GM23338 (cell line): Measurements from ENCODE around the gene ITCH.

ENCODE experiments used
- CREB1 ChIP-seq: fragments of 250-450 bp; sonication (Bioruptor Pico); IDR thresholded peaks from 2 replicates; pipeline ENCODE4 v1.5.0; 2020; ENCODE audit warnings: low read depth, mild to moderate bottlenecking, moderate library complexity
- EZH2 ChIP-seq: fragments of 200-600 bp; sonication (generic); IDR thresholded peaks from one replicate; pipeline ENCODE4 v1.8.0; 2017; ENCODE audit warnings: antibody characterized with exemption, mild to moderate bottlenecking, low read depth; ENCODE audit not compliant: unreplicated experiment
- EZH2phosphoT487 ChIP-seq: fragments of 200-600 bp; sonication (generic); IDR thresholded peaks from one replicate; pipeline ENCODE4 v1.8.1; 2018; ENCODE audit warnings: antibody characterized with exemption; ENCODE audit not compliant: unreplicated experiment
- NANOG ChIP-seq: IDR thresholded peaks from 2 replicates; pipeline ENCODE4 v1.6.1; 2016; ENCODE audit warnings: antibody characterized with exemption, borderline replicate concordance
- POLR2AphosphoS5 ChIP-seq: IDR thresholded peaks from 2 replicates; pipeline ENCODE4 v1.6.1; 2016; ENCODE audit warnings: antibody characterized with exemption, low read depth
- STAT1 ChIP-seq: IDR thresholded peaks from one replicate; pipeline ENCODE4 v1.6.1; 2016; ENCODE audit warnings: antibody characterized with exemption; ENCODE audit not compliant: unreplicated experiment
- ZNF331 ChIP-seq: fragments of 250-450 bp; sonication (Bioruptor Pico); IDR thresholded peaks from 2 replicates; pipeline ENCODE4 v1.5.0; 2020; ENCODE audit warnings: low read depth, mild to moderate bottlenecking, moderate library complexity
- TF ChIP-seq, protein P1 (sequence below), 2 experiments: fragments of 200-600 bp in 1 of 2; sonication (generic) in 1 of 2; conservative IDR thresholded peaks; 2 replicates each; pipeline versions ENCODE4 v1.5.1 to v1.6.1; 2016 to 2017; ENCODE audit warnings: antibody characterized with exemption in 2 of 2, low read depth in 2 of 2, mild to moderate bottlenecking in 2 of 2, moderate library complexity in 1 of 2
- TF ChIP-seq, protein P2 (sequence below): IDR thresholded peaks from one replicate; pipeline ENCODE4 v1.6.1; 2018; ENCODE audit warnings: antibody characterized with exemption; ENCODE audit not compliant: unreplicated experiment
- TF ChIP-seq, protein P3 (sequence below): fragments of 250-450 bp; sonication (Bioruptor Pico); IDR thresholded peaks from 2 replicates; pipeline ENCODE4 v1.5.0; 2020; ENCODE audit warnings: mild to moderate bottlenecking, moderate library complexity

DNA sequence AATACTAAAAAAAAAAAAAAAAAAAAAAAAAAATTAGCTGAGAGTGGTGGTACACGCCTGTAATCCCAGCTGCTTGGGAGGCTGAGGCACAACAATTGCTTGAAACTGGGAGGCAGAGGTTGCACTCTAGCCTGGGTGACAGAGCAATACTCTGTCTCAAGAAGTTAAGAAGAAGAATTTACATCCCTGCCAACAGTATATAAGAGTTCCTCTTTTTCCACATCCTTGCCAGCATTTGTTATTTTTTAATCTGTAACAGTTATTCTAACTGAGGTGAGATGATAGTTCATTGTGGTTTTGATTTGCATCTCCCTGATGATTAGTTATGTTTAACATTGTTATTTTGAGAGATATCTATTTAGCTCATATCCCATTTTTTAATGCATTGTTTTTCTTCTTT lies 132.8 kb downstream of the ITCH start:
- TF ChIP-seq EZH2phosphoT487 (no peak), POLR2AphosphoS5 (no peak), EZH2 (no peak), CREB1 (no peak), NANOG (no peak), STAT1 (no peak), ZNF331 (no peak)
- TF ChIP-seq, protein P1, sequence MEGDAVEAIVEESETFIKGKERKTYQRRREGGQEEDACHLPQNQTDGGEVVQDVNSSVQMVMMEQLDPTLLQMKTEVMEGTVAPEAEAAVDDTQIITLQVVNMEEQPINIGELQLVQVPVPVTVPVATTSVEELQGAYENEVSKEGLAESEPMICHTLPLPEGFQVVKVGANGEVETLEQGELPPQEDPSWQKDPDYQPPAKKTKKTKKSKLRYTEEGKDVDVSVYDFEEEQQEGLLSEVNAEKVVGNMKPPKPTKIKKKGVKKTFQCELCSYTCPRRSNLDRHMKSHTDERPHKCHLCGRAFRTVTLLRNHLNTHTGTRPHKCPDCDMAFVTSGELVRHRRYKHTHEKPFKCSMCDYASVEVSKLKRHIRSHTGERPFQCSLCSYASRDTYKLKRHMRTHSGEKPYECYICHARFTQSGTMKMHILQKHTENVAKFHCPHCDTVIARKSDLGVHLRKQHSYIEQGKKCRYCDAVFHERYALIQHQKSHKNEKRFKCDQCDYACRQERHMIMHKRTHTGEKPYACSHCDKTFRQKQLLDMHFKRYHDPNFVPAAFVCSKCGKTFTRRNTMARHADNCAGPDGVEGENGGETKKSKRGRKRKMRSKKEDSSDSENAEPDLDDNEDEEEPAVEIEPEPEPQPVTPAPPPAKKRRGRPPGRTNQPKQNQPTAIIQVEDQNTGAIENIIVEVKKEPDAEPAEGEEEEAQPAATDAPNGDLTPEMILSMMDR (conservative IDR thresholded peaks at IDR 0.05; ENCODE audit: low read depth in 2 of 2), result no peak
- TF ChIP-seq, protein P2, sequence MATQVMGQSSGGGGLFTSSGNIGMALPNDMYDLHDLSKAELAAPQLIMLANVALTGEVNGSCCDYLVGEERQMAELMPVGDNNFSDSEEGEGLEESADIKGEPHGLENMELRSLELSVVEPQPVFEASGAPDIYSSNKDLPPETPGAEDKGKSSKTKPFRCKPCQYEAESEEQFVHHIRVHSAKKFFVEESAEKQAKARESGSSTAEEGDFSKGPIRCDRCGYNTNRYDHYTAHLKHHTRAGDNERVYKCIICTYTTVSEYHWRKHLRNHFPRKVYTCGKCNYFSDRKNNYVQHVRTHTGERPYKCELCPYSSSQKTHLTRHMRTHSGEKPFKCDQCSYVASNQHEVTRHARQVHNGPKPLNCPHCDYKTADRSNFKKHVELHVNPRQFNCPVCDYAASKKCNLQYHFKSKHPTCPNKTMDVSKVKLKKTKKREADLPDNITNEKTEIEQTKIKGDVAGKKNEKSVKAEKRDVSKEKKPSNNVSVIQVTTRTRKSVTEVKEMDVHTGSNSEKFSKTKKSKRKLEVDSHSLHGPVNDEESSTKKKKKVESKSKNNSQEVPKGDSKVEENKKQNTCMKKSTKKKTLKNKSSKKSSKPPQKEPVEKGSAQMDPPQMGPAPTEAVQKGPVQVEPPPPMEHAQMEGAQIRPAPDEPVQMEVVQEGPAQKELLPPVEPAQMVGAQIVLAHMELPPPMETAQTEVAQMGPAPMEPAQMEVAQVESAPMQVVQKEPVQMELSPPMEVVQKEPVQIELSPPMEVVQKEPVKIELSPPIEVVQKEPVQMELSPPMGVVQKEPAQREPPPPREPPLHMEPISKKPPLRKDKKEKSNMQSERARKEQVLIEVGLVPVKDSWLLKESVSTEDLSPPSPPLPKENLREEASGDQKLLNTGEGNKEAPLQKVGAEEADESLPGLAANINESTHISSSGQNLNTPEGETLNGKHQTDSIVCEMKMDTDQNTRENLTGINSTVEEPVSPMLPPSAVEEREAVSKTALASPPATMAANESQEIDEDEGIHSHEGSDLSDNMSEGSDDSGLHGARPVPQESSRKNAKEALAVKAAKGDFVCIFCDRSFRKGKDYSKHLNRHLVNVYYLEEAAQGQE, result no peak
- TF ChIP-seq, protein P3, sequence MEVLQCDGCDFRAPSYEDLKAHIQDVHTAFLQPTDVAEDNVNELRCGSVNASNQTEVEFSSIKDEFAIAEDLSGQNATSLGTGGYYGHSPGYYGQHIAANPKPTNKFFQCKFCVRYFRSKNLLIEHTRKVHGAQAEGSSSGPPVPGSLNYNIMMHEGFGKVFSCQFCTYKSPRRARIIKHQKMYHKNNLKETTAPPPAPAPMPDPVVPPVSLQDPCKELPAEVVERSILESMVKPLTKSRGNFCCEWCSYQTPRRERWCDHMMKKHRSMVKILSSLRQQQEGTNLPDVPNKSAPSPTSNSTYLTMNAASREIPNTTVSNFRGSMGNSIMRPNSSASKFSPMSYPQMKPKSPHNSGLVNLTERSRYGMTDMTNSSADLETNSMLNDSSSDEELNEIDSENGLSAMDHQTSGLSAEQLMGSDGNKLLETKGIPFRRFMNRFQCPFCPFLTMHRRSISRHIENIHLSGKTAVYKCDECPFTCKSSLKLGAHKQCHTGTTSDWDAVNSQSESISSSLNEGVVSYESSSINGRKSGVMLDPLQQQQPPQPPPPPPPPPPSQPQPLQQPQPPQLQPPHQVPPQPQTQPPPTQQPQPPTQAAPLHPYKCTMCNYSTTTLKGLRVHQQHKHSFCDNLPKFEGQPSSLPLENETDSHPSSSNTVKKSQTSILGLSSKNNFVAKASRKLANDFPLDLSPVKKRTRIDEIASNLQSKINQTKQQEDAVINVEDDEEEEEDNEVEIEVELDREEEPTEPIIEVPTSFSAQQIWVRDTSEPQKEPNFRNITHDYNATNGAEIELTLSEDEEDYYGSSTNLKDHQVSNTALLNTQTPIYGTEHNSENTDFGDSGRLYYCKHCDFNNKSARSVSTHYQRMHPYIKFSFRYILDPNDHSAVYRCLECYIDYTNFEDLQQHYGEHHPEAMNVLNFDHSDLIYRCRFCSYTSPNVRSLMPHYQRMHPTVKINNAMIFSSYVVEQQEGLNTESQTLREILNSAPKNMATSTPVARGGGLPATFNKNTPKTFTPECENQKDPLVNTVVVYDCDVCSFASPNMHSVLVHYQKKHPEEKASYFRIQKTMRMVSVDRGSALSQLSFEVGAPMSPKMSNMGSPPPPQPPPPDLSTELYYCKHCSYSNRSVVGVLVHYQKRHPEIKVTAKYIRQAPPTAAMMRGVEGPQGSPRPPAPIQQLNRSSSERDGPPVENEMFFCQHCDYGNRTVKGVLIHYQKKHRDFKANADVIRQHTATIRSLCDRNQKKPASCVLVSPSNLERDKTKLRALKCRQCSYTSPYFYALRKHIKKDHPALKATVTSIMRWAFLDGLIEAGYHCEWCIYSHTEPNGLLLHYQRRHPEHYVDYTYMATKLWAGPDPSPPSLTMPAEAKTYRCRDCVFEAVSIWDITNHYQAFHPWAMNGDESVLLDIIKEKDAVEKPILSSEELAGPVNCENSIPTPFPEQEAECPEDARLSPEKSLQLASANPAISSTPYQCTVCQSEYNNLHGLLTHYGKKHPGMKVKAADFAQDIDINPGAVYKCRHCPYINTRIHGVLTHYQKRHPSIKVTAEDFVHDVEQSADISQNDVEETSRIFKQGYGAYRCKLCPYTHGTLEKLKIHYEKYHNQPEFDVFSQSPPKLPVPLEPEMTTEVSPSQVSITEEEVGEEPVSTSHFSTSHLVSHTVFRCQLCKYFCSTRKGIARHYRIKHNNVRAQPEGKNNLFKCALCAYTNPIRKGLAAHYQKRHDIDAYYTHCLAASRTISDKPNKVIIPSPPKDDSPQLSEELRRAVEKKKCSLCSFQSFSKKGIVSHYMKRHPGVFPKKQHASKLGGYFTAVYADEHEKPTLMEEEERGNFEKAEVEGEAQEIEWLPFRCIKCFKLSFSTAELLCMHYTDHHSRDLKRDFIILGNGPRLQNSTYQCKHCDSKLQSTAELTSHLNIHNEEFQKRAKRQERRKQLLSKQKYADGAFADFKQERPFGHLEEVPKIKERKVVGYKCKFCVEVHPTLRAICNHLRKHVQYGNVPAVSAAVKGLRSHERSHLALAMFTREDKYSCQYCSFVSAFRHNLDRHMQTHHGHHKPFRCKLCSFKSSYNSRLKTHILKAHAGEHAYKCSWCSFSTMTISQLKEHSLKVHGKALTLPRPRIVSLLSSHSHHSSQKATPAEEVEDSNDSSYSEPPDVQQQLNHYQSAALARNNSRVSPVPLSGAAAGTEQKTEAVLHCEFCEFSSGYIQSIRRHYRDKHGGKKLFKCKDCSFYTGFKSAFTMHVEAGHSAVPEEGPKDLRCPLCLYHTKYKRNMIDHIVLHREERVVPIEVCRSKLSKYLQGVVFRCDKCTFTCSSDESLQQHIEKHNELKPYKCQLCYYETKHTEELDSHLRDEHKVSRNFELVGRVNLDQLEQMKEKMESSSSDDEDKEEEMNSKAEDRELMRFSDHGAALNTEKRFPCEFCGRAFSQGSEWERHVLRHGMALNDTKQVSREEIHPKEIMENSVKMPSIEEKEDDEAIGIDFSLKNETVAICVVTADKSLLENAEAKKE (CRISPR knock-in tag), result no peak
